Ovary (tissue), 9 donors: Measurements from ENCODE around the gene SERPINA9. TPM values are rescaled to one million over a fixed set of nuclear protein-coding genes. Genes with fewer than 3 reads are reported as not detected.

ENCODE experiments used
- DNase-seq, 5 donors: peaks; one replicate each; pipeline ENCODE4 v3.0.0-alpha.2; 2019 to 2020
- H3K27ac ChIP-seq, 2 donors: fragments of 200-600 bp; one replicate each; pipeline versions ENCODE4 v1.5.1 to v1.8.0; 2019 to 2022
- H3K27me3 ChIP-seq: fragments of 200-600 bp; one replicate; pipeline ENCODE4 v1.8.0; 2022
- H3K36me3 ChIP-seq: fragments of 200-600 bp; sonication (generic); one replicate; pipeline ENCODE4 v1.5.1; 2019
- H3K4me1 ChIP-seq: one replicate; pipeline ENCODE4 v1.8.1; 2013; ENCODE audit warnings: mild to moderate bottlenecking, moderate library complexity; ENCODE audit not compliant: insufficient read depth
- H3K4me3 ChIP-seq: fragments of 200-600 bp; sonication (generic); one replicate; pipeline ENCODE4 v1.5.1; 2017
- H3K9me3 ChIP-seq, 2 donors: fragments of 200-600 bp in 1 of 2; sonication (generic) in 1 of 2; one replicate each; pipeline versions ENCODE4 v1.5.1 to v1.8.1; 2013 to 2019; ENCODE audit warnings: mild to moderate bottlenecking in 1 of 2, moderate library complexity in 1 of 2
- EP300 ChIP-seq: sonication (generic); formaldehyde crosslinking; IDR thresholded peaks from one replicate; pipeline ENCODE4 v1.6.1; 2017; ENCODE audit warnings: antibody characterized with exemption
- POLR2A ChIP-seq: fragments of 450-650 bp; IDR thresholded peaks from one replicate; pipeline ENCODE4 v1.6.1; 2017; ENCODE audit warnings: antibody characterized with exemption, mild to moderate bottlenecking, moderate library complexity
- WGBS, 3 donors: extraction: QIAGEN DNeasy Blood & Tissue Kit in 1 of 3; methylation state at CpG; one replicate each; pipeline versions ENCODE4 v1.1.5 to v1.1.7; 2013 to 2017; 5-methylcytosine and 5-hydroxymethylcytosine counted together
- intact Hi-C, 4 donors: fragments of 100-400 bp; cut with DNase I; formaldehyde crosslinking; loops; one replicate each; pipeline versions ENCODE4 v1.11.0 to v1.15.1; 2022 to 2023
- polyA plus RNA-seq, 2 donors: library from polyadenylated mRNA; stranded (reverse); fragments of 200-250 nt in 1 of 2; fragments of 350-450 nt in 1 of 2; fragmentation: Illumina TruSeq in 1 of 2; extraction: RNeasy Lipid Tissue Mini Kit (QIAGEN cat#74804) in 1 of 2; gene quantifications; one replicate each; pipeline ENCODE4 v1.2.3, GENCODE V29; 2013 to 2014
- total RNA-seq, 7 donors: library from RNA; depleted of rRNA in 2 of 7; stranded (reverse); fragments of >200 nt in 2 of 7; fragmentation: NEBNext Ultra II Directional in 3 of 7; extraction: Animal tissue kit (Norgen Biotek cat#: 25700) in 3 of 7; gene quantifications; one replicate each; pipeline versions ENCODE4 v1.1.0 to v1.2.4, GENCODE V29; 2016 to 2023
- TF ChIP-seq, protein P1 (sequence below), 3 donors: fragments of 450-650 bp in 2 of 3; fragments of 200-600 bp in 1 of 3; IDR thresholded peaks; one replicate each; pipeline versions ENCODE4 v1.5.1 to v1.8.0; 2016 to 2022; ENCODE audit warnings: antibody characterized with exemption in 3 of 3, mild to moderate bottlenecking in 1 of 3
- donor health status: DM: no; HTN: no; CAD: no; lungs with moderate emphysema.
- donor health status: DM: no; HTN: no; CAD: no.
- donor health status: Bipolar disorder and iron deficiency.
- donor health status: DM: yes; HTN: yes; CAD: no.
- donor health status: DM: no; HTN: no; CAD: no.
- donor health status: DM: yes; HTN: yes; CAD: no.

The SERPINA9 gene
- total and polyA plus RNA-seq, 9 donors = not detected

DNA sequence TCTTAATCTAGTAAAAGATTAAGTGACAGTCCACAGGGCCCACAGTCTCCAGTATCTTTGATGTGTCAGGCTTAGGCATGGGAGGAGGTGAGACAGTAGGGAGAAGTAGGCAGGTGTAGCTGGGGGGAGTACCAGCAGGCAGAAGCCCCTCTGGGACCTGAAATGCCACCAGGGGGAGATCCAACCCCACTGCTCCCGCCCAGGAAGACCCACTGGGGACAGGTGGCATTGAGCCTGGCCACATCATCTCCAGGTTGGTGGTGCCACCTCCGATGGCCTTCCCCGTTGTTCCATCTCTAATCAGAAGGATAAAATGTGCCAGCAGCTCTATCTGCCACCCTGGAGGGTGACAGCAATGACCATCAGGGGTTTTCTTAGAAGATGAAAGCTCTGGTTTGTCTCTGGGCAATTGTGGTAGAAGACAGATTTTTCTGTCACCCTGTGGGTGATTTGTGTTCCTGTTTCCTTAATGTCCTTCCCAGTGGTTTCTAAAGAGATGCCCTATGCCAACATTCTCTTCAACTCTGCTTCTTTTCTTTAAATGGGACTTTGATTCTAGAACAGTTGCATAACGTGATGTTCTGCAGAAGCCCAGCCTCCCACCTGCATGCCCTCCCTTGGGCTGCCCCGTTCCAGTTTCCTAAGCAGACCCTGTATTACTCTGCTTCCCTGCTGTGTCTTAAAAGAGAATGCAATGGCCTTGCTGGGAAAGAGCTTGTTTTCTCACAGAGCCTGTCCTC is 45.5 kb upstream of the SERPINA9 start:
- Histone ChIP-seq H3K9me3 (no peaks in the 10 kb centered on the region), H3K36me3 (no peaks in the 10 kb centered on the region), H3K27ac (no peak overlapping the region), H3K4me1 (no peaks in the 10 kb centered on the region), H3K27me3 (no peaks in the 10 kb centered on the region), H3K4me3 (no peak overlapping the region)
- DNase-seq = no peak
- TF ChIP-seq, protein P1, sequence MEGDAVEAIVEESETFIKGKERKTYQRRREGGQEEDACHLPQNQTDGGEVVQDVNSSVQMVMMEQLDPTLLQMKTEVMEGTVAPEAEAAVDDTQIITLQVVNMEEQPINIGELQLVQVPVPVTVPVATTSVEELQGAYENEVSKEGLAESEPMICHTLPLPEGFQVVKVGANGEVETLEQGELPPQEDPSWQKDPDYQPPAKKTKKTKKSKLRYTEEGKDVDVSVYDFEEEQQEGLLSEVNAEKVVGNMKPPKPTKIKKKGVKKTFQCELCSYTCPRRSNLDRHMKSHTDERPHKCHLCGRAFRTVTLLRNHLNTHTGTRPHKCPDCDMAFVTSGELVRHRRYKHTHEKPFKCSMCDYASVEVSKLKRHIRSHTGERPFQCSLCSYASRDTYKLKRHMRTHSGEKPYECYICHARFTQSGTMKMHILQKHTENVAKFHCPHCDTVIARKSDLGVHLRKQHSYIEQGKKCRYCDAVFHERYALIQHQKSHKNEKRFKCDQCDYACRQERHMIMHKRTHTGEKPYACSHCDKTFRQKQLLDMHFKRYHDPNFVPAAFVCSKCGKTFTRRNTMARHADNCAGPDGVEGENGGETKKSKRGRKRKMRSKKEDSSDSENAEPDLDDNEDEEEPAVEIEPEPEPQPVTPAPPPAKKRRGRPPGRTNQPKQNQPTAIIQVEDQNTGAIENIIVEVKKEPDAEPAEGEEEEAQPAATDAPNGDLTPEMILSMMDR (IDR thresholded peaks at IDR 0.05) = no peak
- no peak for TF ChIP-seq EP300
- no peak for TF ChIP-seq POLR2A
- 47 to 55% (median 50%) methylated on average over 5 of the region's 5 CpGs for WGBS, 3 donors
- intact Hi-C loops = loop anchor here in 1 of 4 donors (5.0 kb wide), 1 partner anchor 1011 kb away; no protein-coding TSS in a partner anchor

DNA sequence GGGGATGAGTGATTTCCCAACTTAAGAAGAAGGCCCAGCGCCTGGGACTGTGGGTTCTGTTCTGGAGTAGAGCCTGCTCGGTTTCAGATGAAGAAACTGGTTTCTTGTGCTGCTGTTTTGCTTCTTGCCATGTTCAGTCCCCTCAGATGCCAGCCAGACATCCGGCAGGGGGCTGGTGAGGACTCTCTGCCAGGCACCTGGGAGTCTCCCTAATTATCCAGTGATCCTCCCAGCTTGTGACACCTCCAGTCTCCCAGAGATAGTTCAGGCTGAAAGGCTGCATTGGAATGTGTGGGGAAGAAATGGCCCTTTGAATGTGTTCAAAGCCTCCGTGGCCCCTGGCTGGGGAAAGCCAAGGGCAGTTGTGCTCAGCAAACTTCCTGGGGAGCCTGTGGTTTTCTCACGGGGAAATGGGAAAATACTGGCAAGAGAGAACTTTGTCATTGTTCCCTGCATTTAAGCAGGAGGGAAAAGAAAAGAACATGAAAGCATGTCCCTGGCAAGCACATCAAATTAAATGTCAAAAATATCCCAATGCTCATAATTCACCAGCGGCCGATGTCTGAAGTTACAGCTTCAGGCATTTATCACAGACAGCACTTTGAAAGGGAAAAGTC is 41.8 kb upstream of the SERPINA9 start:
- Histone ChIP-seq H3K4me3 (no peak overlapping the region), H3K9me3 (no peaks in the 10 kb centered on the region), H3K36me3 (no peaks in the 10 kb centered on the region), H3K27me3 (no peaks in the 10 kb centered on the region), H3K4me1 (no peaks in the 10 kb centered on the region), H3K27ac (no peak overlapping the region)
- WGBS, 3 donors = 26 to 46% (median 39%) methylated on average over 7 of the region's 7 CpGs
- no peak for DNase-seq
- TF ChIP-seq, protein P1 (IDR thresholded peaks at IDR 0.05) = no peak
- TF ChIP-seq EP300 = no peak
- intact Hi-C loops = no loop called here

DNA sequence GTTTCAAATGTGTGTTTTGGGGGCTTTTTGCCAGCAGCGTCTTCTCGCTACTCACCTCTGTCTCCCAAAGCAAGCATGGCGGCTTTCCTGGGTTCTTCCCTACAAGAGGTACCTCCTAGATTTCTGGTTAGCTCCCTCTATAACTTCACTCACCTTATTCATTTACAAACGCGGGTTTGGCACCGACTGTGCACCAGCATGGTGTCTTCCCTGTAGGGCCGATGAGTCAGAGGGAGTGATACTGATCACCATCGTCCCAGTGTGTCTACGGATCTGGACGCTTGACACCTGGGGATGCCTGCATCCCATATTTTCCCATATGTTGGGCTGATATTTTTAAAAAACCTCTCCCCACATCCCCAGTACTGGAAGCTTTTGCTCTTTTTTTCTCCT is 41.2 kb upstream of the SERPINA9 start:
- Histone ChIP-seq H3K9me3 (no peaks in the 10 kb centered on the region), H3K4me3 (no peak overlapping the region), H3K27ac (no peak overlapping the region), H3K27me3 (no peaks in the 10 kb centered on the region), H3K36me3 (no peaks in the 10 kb centered on the region), H3K4me1 (no peaks in the 10 kb centered on the region)
- TF ChIP-seq, protein P1 (IDR thresholded peaks at IDR 0.05) = no peak
- no peak for TF ChIP-seq POLR2A
- TF ChIP-seq EP300 = no peak
- no peak for DNase-seq
- 59 to 69% (median 63%) methylated on average over 10 of the region's 10 CpGs for WGBS, 3 donors
- intact Hi-C loops = no loop called here

DNA sequence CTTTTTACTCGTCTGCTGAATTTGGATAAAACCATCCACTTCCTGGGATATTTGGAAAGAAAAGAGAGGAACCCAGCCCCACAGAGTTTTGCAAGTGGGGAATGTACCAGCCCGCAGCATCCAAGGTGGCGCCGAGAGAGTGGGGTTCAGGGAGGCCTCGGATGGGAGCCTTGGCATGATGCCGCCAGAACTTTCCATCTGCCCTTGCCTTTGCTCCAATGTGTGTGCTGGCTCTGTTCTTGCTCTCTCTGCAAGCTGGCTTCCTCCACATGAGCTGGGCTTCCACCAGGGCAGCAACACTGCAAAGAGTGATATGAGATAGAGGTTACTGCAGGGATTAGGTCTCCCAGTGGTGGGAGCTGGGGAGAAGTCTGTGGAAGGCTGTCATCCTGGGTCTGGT is 39.9 kb upstream of the SERPINA9 start:
- TF ChIP-seq, protein P1 (IDR thresholded peaks at IDR 0.05) = no peak
- no peak for TF ChIP-seq POLR2A
- TF ChIP-seq EP300 = no peak
- WGBS, 3 donors = 78 to 89% (median 85%) methylated on average over 6 of the region's 6 CpGs
- H3K27me3 ChIP-seq = no peaks in the 10 kb centered on the region
- no peak overlapping the region for H3K27ac ChIP-seq
- H3K4me3 ChIP-seq = no peak overlapping the region
- H3K36me3 ChIP-seq = no peaks in the 10 kb centered on the region
- intact Hi-C loops = no loop called here
- no peak for DNase-seq
- no peaks in the 10 kb centered on the region for H3K9me3 ChIP-seq
- H3K4me1 ChIP-seq = no peaks in the 10 kb centered on the region
